HG03045 (cell line): ENCODE results near the gene TENM4.

Experiments
- ATAC-seq: cut with Tn5 transposase; IDR thresholded peaks from one replicate; pipeline ENCODE4 v1.9.1; 2021; ENCODE audit warnings: mild to moderate bottlenecking, moderate library complexity; ENCODE audit not compliant: unreplicated experiment

The TENM4 gene

GRCh38 chr11:79151396-79151795 lies 289.4 kb downstream of the TENM4 start:
- no peak for ATAC-seq

- no peak for ATAC-seq
Measured at GRCh38 chr11:79150966-79151365, 289.9 kb downstream of the TENM4 start.

DNA sequence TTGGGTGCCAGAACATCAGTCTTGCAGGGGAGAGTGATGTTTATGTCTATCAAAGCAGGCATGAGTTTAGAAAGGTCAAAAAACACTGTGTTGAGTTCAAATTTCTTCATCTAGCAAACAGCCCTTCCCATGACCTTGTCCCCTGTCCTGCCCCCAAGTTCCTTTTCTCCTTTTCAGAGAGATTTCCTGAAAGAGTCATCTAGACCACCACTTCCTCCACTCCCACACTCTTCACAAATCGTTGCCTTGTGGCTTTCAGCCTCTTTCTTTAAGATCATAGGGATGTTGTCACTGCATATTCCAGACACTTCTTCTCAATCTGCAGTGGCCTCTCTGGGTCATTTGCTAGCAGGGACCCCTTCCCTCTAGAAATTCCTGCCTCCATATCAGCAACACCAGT lies 290.5 kb downstream of the TENM4 start:
- ATAC-seq: no peak

- no peak for ATAC-seq
Measured at GRCh38 chr11:79147731-79148130, 293.1 kb downstream of the TENM4 start.

- ATAC-seq: no peak
Measured at GRCh38 chr11:79147011-79147410, 293.8 kb downstream of the TENM4 start.

GRCh38 chr11:79139900-79140299 lies 300.9 kb downstream of the TENM4 start:
- ATAC-seq: no peak

DNA sequence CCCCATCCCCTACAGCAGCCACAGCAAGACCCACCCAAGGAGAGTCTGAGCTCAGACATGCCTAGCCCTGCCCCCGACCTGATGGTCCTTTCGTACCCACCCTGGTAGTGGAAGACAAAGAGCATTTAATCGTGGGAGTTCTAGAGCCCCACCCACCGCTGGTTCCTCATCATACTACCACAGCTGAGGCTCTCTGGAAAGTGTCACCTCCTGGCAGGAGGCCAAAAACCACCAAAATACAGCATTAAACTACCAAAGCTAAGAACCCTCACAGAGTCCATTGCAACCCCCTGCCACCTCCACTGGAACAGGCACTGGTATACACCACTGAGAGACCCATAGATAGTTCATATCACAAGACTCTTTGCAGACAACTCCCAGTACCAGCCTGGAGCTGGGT lies 311.1 kb downstream of the TENM4 start:
- ATAC-seq: no peak

- no peak for ATAC-seq
Measured at GRCh38 chr11:79128291-79128690, 312.5 kb downstream of the TENM4 start.

GRCh38 chr11:79122759-79123158 lies 318.1 kb downstream of the TENM4 start:
- no peak for ATAC-seq

DNA sequence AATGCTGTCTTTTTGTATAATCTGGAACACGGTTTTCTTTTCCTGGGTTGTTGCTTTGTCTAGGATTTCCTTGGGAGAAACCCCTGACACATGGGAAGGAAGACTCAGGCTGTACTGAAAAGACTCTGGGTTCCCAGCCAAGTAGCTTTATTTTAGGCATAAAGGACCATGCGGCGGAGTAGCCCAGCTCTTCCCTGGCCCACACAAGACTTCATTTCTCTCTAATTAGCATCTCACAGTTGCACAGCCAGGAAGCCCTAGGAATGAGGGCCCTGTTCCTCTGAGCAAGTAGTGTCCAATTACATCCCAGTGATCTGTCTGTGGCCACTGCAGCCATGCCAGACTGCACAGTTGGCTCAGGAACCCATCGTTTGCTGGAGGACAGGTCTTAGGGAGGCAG lies 319.5 kb downstream of the TENM4 start:
- ATAC-seq: no peak

- no peak for ATAC-seq
Measured at GRCh38 chr11:79119491-79120284, 321.1 kb downstream of the TENM4 start.

DNA sequence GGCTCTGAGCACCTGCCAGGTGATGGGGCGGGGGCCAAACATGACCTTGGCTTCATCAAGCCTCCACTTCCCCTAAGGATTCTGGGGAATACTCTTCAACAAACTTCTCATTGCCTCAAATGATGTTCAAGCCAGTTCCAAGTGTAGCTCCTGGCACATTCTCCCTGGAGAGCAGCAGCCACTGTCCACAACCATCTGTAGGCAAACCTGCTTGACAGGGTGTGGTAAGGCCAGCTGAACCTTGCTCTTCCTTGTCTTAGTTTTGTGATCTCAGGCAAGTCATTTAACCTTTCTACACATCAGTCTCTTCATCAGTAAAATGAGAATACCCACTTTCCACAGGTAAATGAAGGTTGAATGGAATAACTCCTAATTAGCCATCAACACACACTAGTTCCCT lies 323.3 kb downstream of the TENM4 start:
- no peak for ATAC-seq

DNA sequence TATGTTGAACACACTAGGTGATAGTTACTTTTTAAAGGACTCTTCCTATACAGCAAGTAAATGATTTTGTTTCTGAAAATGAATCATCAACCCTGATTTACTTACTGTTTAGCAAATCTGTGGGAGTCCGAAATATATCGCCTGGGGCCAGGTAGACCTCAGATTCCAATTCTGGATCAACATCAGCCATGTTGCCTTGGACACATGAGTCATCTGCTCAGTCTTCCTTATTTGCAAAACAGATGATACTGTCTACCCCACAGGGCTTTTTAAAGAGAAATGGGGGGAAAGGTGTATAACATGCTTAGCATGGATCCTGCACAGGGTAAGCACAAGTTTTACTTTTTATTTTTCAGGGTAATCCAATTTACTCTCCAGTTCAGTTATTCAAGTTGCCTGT lies 324.2 kb downstream of the TENM4 start:
- no peak for ATAC-seq

DNA sequence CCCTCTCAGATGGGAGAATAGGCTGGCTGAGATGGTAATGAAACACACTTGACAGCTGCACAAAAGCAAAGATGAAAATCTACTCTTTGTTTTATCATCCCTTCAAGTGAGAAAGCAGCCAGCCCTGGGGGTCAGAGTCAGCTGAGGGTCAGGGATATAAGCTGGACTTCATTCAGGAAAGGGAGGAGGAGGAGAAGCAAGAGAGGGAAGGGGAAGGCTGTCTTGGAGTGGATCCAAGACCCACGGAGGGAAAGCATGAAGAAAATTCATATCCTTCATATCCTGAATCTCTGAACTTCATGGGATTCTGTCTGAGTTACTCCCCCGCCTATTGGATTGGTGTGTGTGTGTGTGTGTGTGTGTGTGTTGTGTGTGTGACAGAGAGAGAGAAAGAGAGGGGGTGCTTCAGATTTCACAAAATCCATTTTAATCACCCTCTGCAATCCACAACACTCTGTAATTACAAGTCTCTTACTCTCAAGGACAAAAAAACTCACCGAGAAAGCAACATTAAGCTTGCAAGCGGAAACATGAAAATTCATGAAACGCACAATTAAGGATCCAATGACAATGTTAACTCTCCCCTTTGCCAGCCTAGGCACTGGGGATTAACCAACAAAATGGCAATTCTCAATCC lies 327.7 kb downstream of the TENM4 start:
- ATAC-seq: no peak

GRCh38 chr11:79110796-79111195 lies 330.0 kb downstream of the TENM4 start:
- no peak for ATAC-seq

- ATAC-seq: no peak
Measured at GRCh38 chr11:79110321-79110720, 330.5 kb downstream of the TENM4 start.

- ATAC-seq: no peak
Measured at GRCh38 chr11:79108851-79109250, 332.0 kb downstream of the TENM4 start.

DNA sequence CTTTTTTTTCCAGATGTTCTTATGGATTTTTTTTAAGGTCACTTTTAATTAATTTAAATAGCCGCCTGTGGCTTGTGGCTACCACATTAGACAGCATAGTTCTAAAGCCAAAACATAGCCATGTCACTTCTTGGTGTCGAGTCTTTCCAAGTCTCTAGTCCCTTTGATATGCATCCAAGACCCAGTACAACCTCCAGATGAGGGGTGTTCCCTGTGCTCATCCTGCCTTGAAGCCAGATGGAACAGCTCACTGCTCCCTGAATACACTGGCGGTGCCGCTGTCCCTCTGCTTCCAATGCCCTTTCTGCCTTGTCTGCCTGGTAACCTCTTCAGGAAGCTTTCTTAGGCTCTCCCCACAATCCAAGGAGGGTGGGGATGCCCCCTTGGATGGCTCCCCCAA lies 338.0 kb downstream of the TENM4 start:
- no peak for ATAC-seq

DNA sequence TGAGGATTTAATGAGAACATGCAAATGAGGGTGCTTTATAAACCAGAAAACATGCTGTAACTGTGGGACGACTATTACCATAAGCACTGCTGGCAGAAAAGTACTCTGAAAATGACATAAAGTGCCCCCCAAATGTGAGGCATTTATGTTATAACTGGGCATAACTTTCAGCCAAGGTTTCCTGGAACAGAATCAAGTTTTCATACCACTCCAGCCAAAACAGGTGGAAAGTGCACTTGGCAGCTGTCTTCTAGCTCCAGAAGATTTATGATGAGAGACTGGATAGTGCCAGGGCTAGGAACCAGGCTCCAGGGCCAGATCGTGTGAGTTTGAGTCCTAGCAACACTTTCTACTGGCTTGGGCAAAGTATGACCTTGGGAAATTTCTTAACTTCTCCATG lies 339.2 kb downstream of the TENM4 start:
- no peak for ATAC-seq

DNA sequence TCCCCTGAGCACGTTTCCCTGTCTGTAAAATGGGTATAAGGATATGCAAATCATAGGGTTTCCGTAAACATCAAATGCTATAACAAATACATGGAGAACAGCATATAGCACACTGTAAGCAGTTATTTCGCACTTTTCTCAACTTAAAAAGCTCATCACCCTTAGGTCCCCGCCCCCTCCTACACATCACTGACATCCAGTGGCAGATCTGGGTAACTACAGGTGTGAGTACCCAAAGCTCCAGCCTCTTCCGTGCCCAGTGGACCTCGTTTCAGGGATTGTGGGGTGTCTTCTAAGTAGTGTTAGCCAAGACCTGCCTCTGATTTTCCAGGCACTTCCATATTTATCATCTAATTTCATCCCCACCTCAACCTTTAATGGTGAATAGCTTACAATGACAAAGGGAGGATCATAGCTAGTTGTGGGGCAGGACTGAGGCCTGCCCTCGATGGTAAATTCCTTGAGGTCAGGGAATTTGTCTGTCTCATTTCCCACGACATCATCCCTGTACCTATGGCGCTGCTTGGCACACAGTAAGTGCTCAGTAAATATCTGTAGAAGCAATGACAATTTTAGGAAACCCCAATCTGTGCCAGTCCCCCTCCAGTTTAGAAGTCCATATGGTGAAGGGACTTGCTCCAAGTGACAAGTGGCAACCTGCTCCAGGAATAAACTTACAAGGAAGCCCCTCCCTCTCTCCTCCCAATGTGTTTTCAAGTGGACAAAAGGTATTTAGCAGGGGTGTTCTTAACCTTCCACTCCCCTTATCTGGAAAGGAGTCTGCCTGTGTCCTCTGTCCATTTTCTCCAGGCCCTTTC lies 340.5 kb downstream of the TENM4 start:
- no peak for ATAC-seq

- no peak for ATAC-seq
Measured at GRCh38 chr11:79098146-79098545, 342.7 kb downstream of the TENM4 start.
